ENCODE data around the gene PSAT1. TPM values are rescaled to one million over a fixed set of nuclear protein-coding genes. Genes with fewer than 3 reads are reported as not detected.

Gene PSAT1
- total RNA-seq, 1 experiment from 2014 or later, result 70.3 TPM

DNA sequence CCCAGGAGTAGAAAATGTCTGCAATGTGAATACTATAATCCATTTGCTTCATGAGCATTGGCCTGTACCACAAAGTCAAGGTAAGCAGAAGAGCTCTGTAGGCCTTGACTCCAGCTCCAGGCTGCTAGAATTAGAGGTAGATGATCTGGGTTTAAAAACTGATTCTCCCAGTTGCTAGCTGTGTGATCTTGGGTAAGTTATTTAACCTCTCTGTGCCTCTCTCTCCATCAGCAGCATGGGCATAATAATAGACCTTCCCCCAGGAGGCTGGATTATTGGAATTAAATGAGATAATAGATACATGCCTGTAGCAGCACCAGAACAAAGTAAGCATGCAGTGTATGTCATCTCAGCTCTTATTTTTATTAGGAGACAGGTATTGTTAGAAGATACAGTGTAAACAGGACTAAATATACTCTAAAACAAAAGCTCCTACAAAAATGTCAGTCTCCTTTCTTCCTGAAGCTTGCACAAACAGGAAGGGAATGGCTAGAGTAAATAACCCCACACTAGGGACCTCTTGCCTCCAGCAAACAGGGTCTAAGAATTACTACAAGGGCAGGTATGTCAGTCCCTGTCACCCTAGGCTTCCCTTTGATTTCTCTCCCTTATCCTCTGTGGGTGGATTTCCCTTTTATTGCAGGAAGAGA, 57.5 kb downstream of the PSAT1 start:
- DNase-seq (ENCODE audit: low read depth), result no peak
- in situ Hi-C loops (cut with HindIII; ENCODE audit: low pct_unique_long_range_greater_than_20kb, low sequenced_read_pairs), result no loop called here

DNA sequence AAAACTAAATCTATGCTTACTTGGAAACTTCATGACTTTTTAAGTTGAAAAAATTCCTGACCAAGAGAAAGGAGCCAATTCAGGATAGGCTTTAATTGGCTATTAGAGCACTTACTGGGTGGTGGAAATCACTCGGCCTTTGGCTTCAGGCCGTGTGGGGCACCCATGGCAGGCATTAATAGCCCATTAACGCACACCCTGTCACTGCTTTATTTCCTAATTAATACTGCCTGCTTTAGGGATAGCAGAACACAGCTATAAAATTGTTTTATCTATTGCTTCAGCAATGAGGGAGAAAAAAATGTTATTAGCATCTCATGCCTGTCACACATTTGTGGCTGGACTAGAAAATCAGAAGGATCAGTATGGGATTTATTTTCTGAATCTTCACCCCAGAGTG, 58.1 kb downstream of the PSAT1 start:
- in situ Hi-C loops (cut with HindIII; ENCODE audit: low pct_unique_long_range_greater_than_20kb, low sequenced_read_pairs), result no loop called here
- DNase-seq (ENCODE audit: low read depth), result no peak

DNA sequence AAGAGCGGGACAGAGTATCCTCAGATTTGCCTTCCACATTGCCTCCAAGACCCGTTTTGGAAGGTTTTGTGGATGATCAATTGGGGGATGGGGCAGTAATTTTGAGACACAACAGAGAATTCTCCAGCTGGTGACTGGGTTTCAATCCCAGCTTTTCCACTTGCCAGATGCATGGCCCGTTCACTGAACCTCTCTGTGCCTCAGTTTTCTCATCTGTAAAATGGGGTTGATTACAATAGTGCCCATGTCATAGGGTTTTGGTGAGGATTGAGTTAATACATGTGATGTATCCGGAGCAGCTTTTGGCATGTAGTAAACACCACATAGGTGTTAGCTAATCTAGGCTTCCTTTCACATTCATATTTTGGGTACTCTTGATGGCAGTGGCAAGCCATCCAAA, 59.7 kb downstream of the PSAT1 start:
- DNase-seq (ENCODE audit: low read depth), result no peak
- in situ Hi-C loops (cut with HindIII; ENCODE audit: low pct_unique_long_range_greater_than_20kb, low sequenced_read_pairs), result no loop called here

DNA sequence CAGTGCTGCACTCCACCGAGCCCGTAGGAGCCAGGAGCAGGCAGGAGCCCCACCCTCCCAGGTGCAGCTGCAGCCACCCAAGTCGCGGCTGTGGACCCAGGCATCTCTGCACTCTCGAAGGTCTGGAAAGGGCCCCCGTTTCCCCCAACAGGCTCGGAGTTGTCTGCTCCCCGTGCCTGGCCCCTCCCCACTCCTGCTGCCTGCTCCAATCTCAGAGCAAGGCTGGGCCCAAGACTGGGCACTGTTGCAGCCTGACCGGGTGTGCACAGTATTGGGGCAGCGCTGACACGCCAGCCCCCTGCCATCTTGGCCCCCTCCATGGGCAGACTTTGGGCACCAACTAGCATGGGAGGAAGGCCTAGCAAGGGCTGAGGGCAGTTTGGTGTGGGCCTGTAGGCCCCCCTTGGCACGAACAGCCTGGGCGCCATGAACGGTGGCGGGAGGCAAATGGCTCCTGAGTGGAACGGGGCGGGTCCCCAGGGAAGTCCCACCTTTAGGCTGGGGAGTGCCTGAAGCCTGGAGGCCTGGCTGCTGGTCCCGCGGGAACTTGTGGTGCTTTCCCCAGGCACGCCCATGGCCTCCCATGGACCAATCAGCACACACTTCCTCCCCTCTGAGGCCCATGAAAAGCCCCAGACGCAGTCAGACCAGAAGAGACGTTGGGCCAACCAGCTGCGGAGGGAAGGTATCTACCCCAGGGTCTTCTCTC, 60.4 kb downstream of the PSAT1 start:
- in situ Hi-C loops (cut with HindIII; ENCODE audit: low pct_unique_long_range_greater_than_20kb, low sequenced_read_pairs), result no loop called here

DNA sequence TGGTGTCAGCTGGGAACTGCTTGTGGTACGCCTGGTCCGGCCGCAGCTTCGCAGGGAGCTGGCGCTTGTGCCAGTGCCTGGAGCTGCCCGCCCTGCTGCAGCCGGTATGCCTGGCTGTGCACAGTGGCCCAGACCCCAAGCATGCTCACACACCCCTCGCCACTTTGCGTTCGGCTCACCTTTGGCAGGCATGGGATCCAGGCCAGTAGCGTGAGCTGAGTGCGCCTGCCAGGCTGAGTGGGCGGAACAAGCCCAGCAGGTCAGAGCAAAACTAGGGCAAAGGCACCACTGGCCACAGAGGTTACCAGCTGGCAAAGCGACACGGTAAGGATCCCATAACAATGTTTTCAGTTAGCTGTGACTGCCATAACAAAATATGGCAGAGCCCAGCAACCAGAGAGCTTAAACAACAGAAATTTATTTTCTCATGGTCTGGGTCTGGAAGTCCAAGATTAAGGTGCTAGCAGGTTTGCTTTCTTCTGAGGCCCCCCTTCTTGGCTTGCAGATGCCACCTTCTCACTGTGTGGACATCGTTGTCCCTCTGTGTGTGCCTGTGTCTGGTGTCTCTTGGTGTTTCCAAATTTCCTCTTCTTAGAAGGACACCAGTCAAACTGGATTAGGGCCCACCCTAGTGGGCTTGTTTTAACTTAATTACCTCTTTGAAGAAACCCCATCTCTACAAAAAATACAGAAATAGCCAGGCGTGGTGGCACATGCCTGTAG, 61.6 kb downstream of the PSAT1 start:
- no peak for DNase-seq (ENCODE audit: low read depth)

More for the DNA sequence above, 60.4 kb downstream of the PSAT1 start:
- DNase-seq (ENCODE audit: low read depth), result no peak

DNA sequence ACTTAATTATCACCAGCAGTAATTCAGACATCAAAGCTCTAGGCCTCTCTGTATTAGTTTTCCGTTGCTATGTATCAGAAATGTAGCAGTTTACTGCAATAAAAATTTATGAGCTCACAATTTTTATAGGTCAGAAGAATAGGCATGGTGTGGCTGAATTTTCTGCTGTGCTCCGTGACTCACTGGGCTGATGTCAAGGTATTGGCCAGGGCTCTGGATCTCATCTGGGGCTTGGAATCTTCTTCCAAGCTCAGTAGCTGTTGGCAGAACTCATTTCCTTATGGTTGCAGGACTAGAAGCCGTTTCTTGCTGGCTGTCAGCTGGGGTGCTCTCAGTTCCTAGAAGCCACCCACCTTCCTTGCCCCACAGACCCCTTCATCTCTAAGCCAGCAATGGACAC, 66.3 kb downstream of the PSAT1 start:
- DNase-seq (ENCODE audit: low read depth), result no peak
- in situ Hi-C loops (cut with HindIII; ENCODE audit: low pct_unique_long_range_greater_than_20kb, low sequenced_read_pairs), result no loop called here

More for the DNA sequence above, 61.6 kb downstream of the PSAT1 start:
- in situ Hi-C loops (cut with HindIII; ENCODE audit: low pct_unique_long_range_greater_than_20kb, low sequenced_read_pairs), result no loop called here

DNA sequence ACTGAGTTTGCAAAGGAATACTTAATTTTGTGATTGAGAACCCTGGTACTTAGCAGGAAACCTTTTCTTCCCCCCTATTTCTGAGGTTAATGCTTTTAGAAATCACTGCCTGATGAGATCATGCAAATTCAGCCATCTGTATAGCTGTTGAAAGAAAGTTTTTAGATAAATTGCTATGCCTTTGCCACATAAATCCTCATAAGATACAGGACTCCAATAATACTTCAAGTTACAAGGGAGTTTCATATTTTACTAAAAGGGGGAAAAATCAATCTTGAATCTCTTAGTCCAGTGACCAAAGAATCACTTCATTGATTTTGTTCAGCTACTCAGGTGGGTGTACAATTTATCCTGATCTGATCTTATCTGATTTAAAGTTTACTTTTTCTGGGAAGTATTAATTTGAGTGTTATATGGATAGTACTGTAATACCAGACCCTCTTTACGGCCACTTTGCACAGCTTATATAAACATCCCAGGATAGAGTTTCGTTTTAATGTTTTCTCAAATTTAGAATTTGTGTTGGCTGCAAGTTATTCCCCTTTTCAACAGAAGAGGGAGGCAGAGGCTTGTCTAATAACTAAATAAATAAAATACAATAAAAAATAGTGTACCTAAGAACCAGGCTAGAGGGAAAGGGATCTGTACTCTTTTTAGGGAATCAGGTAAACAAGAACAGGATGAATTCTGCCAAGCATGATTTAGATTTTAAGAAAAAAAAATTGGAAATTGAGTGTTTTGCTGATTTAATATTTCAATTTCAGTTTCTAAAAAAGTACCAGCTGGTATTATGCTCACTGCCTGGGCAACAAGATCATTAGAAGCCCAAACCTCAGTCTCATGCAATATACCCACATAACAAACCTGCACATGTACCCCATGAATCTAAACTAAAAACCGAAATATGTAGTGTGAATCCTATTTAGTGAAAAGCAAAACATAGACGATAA, 69.1 kb downstream of the PSAT1 start:
- no peak for DNase-seq (ENCODE audit: low read depth)

DNA sequence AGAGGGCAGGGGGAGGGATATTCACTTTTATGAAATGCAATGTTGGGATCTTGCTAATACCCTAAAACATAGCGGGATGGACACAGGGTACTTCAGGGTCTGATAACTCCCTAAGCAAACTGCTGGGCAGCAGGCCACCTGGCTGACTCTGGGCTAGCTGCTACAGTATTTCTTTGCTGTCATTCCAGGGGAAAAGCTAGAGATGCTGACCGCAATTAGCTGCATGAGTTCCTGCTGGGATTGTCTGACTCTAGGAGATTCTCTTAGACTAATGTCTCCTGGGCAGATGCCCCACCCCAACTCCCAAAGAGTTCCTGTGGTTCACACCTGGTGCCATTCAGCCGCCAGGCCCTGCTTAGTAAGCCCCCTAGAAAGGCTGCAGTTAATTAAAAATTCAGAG, 69.9 kb downstream of the PSAT1 start:
- in situ Hi-C loops (cut with HindIII; ENCODE audit: low pct_unique_long_range_greater_than_20kb, low sequenced_read_pairs), result no loop called here
- DNase-seq (ENCODE audit: low read depth), result no peak

More for the DNA sequence above, 69.1 kb downstream of the PSAT1 start:
- in situ Hi-C loops (cut with HindIII; ENCODE audit: low pct_unique_long_range_greater_than_20kb, low sequenced_read_pairs), result no loop called here

DNA sequence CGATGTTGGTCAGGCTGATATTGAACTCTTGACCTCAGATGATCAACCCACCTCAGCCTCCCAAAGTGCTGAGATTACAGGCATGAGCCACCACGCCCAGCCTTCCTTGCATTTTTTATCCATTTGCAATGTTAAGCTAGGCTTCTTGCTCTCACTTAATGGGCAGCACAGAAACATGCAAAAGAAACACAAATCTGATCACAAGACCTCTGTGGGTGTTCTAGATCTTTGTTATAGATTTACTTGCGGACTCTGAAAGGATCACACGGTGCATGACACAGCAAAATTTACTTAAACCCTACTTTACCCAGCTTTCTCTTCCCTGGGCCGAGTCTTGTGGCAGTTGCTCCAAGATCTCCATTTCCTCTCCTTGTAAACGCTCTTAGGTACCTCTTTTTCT, 71.3 kb downstream of the PSAT1 start:
- peak; percentile 39 for DNase-seq (ENCODE audit: low read depth)
- in situ Hi-C loops (cut with HindIII; ENCODE audit: low pct_unique_long_range_greater_than_20kb, low sequenced_read_pairs), result no loop called here

DNA sequence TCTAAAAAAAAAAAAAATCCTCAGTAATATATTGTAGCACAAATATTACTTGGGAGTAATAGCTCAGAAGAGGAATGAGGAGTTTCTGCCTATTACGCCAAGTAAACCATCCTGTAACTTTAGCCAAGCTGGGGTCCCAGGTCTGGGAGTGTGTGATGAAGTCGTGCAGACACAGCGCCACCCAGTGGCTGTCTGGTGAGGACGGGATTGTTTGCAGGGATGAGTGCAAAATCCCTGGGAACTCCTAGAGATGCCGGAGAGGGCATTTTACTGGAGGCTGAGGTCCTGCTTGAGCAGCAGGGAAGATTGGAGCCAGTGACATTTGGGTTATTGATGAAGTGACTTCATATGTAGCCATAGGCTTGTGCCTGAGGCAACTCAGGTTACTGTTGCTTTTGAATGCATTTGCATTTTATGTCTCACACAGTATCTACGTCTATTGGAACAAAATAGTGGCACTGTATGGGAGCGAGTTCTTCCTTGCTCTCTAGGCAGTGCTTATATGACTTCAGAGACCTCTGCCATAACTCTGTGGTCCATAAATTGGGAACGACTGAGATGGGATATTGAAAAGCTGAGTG, 72.8 kb downstream of the PSAT1 start:
- DNase-seq (ENCODE audit: low read depth), result no peak
- in situ Hi-C loops (cut with HindIII; ENCODE audit: low pct_unique_long_range_greater_than_20kb, low sequenced_read_pairs), result no loop called here

DNA sequence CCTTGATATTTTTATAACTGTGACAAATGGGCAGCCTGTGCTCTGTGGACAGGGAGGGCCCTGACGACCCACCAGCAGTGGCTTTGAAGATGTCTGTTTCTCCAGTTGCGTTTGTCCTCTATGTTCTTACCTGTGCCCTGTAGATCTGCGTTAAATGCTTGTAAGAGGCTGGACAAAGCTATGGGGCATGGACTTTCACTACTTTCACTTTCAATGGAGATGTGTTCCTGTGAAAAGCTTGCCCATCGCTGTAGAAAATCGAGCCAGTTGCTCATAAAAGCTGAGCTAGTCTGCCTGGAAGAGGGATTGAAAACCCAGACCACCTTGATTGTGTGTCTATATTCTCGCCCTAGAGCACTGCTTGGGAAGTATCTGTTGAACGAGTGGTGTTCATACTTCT, 74.1 kb downstream of the PSAT1 start:
- in situ Hi-C loops (cut with HindIII; ENCODE audit: low pct_unique_long_range_greater_than_20kb, low sequenced_read_pairs), result no loop called here

DNA sequence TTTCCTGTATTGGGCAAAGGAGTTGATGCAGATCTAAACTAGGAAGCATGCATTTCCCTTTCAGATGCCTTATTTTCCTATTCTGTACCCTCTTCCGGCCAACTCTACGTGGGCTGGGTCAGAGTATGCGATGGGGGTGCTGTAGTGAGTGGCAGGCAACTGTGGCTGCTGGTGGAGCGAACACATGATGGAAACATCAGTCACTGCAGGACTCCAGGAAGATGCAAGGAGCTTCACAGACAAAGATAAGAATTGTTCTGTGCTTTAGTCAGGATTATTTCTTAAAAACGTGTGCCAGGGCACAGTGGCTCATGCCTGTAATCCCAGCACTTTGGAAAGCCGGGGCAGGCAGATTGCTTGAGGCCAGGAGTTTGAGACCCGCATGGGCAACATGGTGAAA, 75.1 kb downstream of the PSAT1 start:
- in situ Hi-C loops (cut with HindIII; ENCODE audit: low pct_unique_long_range_greater_than_20kb, low sequenced_read_pairs), result no loop called here
- no peak for DNase-seq (ENCODE audit: low read depth)

More for the DNA sequence above, 74.1 kb downstream of the PSAT1 start:
- no peak for DNase-seq (ENCODE audit: low read depth)

Other genes starting within 250 kb of the PSAT1 start
- gene CEP78, start 61.0 kb upstream of the PSAT1 start, total RNA-seq (2014; rRNA removed; shearing (Covaris generic); ENCODE audit: low replicate concordance), result 7.3 and 15.8 TPM in 2 replicates

Measured in Caki2 (cell line).